Measurements from ENCODE around the gene ARHGEF6. TPM values are rescaled to one million over a fixed set of nuclear protein-coding genes. Genes with fewer than 3 reads are reported as not detected.

The ARHGEF6 gene
- total RNA-seq, 1 experiment from 2014 or later = 5.1 TPM

DNA sequence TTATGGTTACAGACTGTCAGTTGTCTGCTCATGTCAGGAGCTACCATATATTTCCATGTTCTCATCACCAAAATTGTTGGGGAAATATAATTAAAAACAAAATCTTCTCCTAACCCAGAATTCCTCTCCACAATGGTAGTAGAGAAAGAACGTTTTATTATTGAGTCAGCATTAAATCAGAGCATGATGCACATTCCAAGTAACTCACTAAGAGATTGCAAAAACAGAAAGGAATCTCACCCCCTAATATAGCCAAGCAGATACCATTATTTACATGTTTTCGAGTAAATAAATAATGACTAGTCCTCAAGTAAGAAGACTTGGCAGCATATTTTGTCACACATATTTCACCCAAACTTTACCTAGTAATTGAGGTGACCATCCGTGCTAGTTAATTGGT, 36.2 kb upstream of the ARHGEF6 start:
- no peak for TF ChIP-seq TEAD4 (CRISPR knock-in tag; IDR thresholded peaks at IDR 0.05)
- TF ChIP-seq, protein P1, sequence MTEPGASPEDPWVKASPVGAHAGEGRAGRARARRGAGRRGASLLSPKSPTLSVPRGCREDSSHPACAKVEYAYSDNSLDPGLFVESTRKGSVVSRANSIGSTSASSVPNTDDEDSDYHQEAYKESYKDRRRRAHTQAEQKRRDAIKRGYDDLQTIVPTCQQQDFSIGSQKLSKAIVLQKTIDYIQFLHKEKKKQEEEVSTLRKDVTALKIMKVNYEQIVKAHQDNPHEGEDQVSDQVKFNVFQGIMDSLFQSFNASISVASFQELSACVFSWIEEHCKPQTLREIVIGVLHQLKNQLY (CRISPR knock-in tag; IDR thresholded peaks at IDR 0.05) = no peak
- no peaks in the 10 kb centered on the region for H3K4me1 Mint-ChIP-seq
- no peak for ATAC-seq
- no peaks in the 10 kb centered on the region for H3K27me3 Mint-ChIP-seq (ENCODE audit: low read depth)
- H3K9me3 Mint-ChIP-seq = no peaks in the 10 kb centered on the region
- no peak overlapping the region for H3K27ac Mint-ChIP-seq
- H3K36me3 Mint-ChIP-seq = peaks cover 4% of the 10 kb centered on the region
- POLR2A ChIA-PET = no interaction called here
- no peak overlapping the region for H3K4me3 Mint-ChIP-seq
- DNase-seq (ENCODE audit: low spot score) = no peak
- CTCF ChIA-PET = no interaction called here

DNA sequence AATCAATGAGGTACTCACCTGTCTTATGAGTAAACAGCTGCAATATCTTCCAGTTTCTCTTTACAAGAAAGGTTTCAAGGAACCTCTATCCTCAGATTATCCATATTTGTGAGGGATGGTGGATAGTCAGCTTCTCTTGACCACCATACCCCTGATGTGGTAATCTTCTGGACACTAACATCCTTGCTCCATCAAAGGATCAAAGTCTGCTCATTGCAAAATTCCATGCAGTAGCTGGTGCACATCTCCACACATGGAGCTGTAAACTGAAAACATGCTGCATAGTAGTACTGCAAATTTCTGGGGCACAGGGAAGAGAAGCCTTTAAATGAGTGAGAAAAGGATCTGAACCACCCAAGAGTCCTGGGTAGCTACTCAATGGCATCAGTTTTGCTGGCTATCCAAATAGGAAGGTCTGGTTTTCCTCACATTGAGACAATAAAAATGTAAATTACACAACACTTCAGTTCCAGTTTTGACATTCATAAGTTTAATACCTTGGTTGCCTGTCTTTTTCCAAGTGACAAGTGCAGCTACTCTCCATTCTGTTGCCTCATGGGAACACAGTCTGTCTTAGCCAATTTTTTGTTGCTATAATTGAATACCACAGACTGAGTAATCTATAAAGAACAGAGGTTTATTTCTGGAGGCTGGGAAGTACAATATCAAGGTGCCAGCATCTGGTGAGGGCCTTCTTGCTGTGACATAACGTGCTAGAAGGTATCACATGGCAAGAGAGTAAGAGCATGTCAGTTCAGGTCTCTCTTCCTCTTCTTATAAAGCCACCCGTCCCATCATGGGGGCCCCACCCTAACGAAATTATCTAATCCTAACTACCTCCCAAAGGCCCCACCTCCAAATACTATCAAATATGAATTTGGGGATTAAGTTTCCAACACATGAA, 34.4 kb upstream of the ARHGEF6 start:
- Mint-ChIP-seq H3K9me3 (no peaks in the 10 kb centered on the region), H3K4me1 (no peaks in the 10 kb centered on the region), H3K27ac (no peak overlapping the region), H3K27me3 (ENCODE audit: low read depth) (no peaks in the 10 kb centered on the region), H3K4me3 (no peak overlapping the region), H3K36me3 (peaks cover 4% of the 10 kb centered on the region)
- ATAC-seq (no peak), DNase-seq (ENCODE audit: low spot score) (no peak)
- ChIA-PET CTCF (no interaction called here), POLR2A (no interaction called here)
- TF ChIP-seq NFE2L1 (CRISPR knock-in tag; IDR thresholded peaks at IDR 0.05) = no peak
- no peak for TF ChIP-seq ZNF263 (CRISPR knock-in tag; IDR thresholded peaks at IDR 0.05; ENCODE audit: low read depth)
- no peak for TF ChIP-seq NFATC4 (CRISPR knock-in tag; IDR thresholded peaks at IDR 0.05)
- no peak for TF ChIP-seq MAX (CRISPR knock-in tag; IDR thresholded peaks at IDR 0.05)
- TF ChIP-seq, protein P2, sequence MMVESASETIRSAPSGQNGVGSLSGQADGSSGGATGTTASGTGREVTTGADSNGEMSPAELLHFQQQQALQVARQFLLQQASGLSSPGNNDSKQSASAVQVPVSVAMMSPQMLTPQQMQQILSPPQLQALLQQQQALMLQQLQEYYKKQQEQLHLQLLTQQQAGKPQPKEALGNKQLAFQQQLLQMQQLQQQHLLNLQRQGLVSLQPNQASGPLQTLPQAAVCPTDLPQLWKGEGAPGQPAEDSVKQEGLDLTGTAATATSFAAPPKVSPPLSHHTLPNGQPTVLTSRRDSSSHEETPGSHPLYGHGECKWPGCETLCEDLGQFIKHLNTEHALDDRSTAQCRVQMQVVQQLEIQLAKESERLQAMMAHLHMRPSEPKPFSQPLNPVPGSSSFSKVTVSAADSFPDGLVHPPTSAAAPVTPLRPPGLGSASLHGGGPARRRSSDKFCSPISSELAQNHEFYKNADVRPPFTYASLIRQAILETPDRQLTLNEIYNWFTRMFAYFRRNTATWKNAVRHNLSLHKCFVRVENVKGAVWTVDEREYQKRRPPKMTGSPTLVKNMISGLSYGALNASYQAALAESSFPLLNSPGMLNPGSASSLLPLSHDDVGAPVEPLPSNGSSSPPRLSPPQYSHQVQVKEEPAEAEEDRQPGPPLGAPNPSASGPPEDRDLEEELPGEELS (CRISPR knock-in tag; IDR thresholded peaks at IDR 0.05) = no peak
- TF ChIP-seq, protein P3, sequence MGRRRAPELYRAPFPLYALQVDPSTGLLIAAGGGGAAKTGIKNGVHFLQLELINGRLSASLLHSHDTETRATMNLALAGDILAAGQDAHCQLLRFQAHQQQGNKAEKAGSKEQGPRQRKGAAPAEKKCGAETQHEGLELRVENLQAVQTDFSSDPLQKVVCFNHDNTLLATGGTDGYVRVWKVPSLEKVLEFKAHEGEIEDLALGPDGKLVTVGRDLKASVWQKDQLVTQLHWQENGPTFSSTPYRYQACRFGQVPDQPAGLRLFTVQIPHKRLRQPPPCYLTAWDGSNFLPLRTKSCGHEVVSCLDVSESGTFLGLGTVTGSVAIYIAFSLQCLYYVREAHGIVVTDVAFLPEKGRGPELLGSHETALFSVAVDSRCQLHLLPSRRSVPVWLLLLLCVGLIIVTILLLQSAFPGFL (CRISPR knock-in tag; IDR thresholded peaks at IDR 0.05; ENCODE audit: borderline replicate concordance) = no peak
- TF ChIP-seq ZNF121 (CRISPR knock-in tag; IDR thresholded peaks at IDR 0.05) = no peak
- no peak for TF ChIP-seq ELF4 (CRISPR knock-in tag; IDR thresholded peaks at IDR 0.05; ENCODE audit: low read depth)
- no peak for TF ChIP-seq HMGA2 (CRISPR knock-in tag; IDR thresholded peaks at IDR 0.05)
- no peak for TF ChIP-seq RELA (CRISPR knock-in tag; IDR thresholded peaks at IDR 0.05; ENCODE audit: borderline replicate concordance)
- TF ChIP-seq, protein P4, sequence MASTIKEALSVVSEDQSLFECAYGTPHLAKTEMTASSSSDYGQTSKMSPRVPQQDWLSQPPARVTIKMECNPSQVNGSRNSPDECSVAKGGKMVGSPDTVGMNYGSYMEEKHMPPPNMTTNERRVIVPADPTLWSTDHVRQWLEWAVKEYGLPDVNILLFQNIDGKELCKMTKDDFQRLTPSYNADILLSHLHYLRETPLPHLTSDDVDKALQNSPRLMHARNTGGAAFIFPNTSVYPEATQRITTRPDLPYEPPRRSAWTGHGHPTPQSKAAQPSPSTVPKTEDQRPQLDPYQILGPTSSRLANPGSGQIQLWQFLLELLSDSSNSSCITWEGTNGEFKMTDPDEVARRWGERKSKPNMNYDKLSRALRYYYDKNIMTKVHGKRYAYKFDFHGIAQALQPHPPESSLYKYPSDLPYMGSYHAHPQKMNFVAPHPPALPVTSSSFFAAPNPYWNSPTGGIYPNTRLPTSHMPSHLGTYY (CRISPR knock-in tag; IDR thresholded peaks at IDR 0.05) = no peak
- TF ChIP-seq TP53 (CRISPR knock-in tag; IDR thresholded peaks at IDR 0.05) = no peak

GRCh38 chrX:136812286-136812685, 31.6 kb upstream of the ARHGEF6 start:
- H3K27ac Mint-ChIP-seq = no peak overlapping the region
- no peaks in the 10 kb centered on the region for H3K36me3 Mint-ChIP-seq
- no peaks in the 10 kb centered on the region for H3K9me3 Mint-ChIP-seq
- H3K27me3 Mint-ChIP-seq (ENCODE audit: low read depth) = no peaks in the 10 kb centered on the region
- no peaks in the 10 kb centered on the region for H3K4me1 Mint-ChIP-seq
- ChIA-PET CTCF (no interaction called here), POLR2A (no interaction called here)
- no peak for DNase-seq (ENCODE audit: low spot score)
- no peak overlapping the region for H3K4me3 Mint-ChIP-seq
- no peak for ATAC-seq
- no peak for TF ChIP-seq ZNF423 (CRISPR knock-in tag; IDR thresholded peaks at IDR 0.05)
- TF ChIP-seq CREB1 (CRISPR knock-in tag; IDR thresholded peaks at IDR 0.05) = no peak
- no peak for TF ChIP-seq TP53 (CRISPR knock-in tag; IDR thresholded peaks at IDR 0.05)
- TF ChIP-seq, protein P5, sequence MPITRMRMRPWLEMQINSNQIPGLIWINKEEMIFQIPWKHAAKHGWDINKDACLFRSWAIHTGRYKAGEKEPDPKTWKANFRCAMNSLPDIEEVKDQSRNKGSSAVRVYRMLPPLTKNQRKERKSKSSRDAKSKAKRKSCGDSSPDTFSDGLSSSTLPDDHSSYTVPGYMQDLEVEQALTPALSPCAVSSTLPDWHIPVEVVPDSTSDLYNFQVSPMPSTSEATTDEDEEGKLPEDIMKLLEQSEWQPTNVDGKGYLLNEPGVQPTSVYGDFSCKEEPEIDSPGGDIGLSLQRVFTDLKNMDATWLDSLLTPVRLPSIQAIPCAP (CRISPR knock-in tag; IDR thresholded peaks at IDR 0.05) = no peak
- TF ChIP-seq AR (CRISPR knock-in tag; IDR thresholded peaks at IDR 0.05) = no peak
- TF ChIP-seq MXD4 (CRISPR knock-in tag; IDR thresholded peaks at IDR 0.05; ENCODE audit: borderline replicate concordance) = no peak
- TF ChIP-seq, protein P6, sequence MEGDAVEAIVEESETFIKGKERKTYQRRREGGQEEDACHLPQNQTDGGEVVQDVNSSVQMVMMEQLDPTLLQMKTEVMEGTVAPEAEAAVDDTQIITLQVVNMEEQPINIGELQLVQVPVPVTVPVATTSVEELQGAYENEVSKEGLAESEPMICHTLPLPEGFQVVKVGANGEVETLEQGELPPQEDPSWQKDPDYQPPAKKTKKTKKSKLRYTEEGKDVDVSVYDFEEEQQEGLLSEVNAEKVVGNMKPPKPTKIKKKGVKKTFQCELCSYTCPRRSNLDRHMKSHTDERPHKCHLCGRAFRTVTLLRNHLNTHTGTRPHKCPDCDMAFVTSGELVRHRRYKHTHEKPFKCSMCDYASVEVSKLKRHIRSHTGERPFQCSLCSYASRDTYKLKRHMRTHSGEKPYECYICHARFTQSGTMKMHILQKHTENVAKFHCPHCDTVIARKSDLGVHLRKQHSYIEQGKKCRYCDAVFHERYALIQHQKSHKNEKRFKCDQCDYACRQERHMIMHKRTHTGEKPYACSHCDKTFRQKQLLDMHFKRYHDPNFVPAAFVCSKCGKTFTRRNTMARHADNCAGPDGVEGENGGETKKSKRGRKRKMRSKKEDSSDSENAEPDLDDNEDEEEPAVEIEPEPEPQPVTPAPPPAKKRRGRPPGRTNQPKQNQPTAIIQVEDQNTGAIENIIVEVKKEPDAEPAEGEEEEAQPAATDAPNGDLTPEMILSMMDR (IDR thresholded peaks at IDR 0.05) = no peak
- no peak for TF ChIP-seq TEAD1 (CRISPR knock-in tag; IDR thresholded peaks at IDR 0.05)
- no peak for TF ChIP-seq NR1H2 (CRISPR knock-in tag; IDR thresholded peaks at IDR 0.05)

Measured in WTC11 (cell line).